Cardiac septum (tissue), 1 donor: ENCODE data around the gene BAZ1B. TPM values are rescaled to one million over a fixed set of nuclear protein-coding genes. Genes with fewer than 3 reads are reported as not detected.
"Not testable (repeated sequence)": the region's sequence is repeated elsewhere in the genome, so short reads cannot be mapped to it uniquely, and the experiment has no call there.

ENCODE experiments used
- DNase-seq: peaks from one replicate; pipeline ENCODE4 v3.0.0-alpha.2; 2020; ENCODE audit warnings: low spot score
- intact Hi-C: fragments of 100-400 bp; cut with DNase I; formaldehyde crosslinking; loops from one replicate; pipeline ENCODE4 v1.14.0; 2022
- total RNA-seq: library from RNA; stranded (reverse); fragmentation: NEBNext Ultra II Directional; extraction: Animal tissue kit (Norgen Biotek cat#: 25700); gene quantifications from one replicate; pipeline ENCODE4 v1.2.1, GENCODE V29; 2021
- donor health status: DM: no; HTN: no; CAD: no.

The BAZ1B gene
- total RNA-seq, 1 donor from 2014 or later, result 45.7 TPM

- intact Hi-C loops, result no loop called here
- no peak for DNase-seq
Measured at GRCh38 chr7:73433924-73434700, 88.0 kb downstream of the BAZ1B start.

DNA sequence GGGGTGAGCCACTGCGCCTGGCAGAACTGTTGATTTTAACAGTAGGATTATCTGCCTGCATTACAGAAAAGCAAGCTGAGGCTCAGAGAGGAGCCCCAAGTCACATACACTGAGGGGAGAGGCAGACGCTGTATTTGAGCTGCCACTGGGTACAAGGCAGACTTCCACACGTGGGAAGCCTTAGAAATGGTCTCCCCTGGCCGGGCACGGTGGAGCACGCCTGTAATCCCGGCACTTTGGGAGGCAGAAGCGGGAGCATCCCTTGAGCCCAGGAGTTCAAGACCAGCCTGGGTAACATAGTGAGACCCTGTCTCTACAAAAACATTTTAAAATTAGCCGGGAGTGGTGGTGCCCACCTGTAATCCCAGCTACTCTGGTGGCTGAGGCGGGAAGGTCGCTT, 89.4 kb downstream of the BAZ1B start:
- no peak for DNase-seq
- intact Hi-C loops, result no loop called here

- intact Hi-C loops, result no loop called here
- DNase-seq, result no peak
Measured at GRCh38 chr7:73431041-73431835, 90.9 kb downstream of the BAZ1B start.

DNA sequence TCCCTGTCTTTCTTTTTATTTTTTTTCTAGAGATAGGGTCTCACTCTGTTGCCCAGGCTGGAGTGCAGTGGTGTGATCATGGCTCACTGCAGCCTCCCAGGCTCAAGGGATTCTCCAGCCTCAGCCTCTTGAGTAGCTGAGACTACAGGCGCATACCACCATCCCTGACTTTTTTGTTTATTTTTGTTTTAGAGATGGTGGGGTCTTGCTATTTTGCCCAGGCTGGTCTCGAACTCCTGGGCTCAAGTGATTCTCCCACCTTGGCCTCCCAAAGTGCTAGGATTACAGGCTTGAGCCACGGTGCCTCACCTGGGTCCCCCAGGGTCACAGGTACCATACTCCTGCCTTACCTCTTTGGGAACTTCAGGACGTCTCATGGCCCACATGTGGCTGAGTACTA, 91.6 kb downstream of the BAZ1B start:
- intact Hi-C loops, DNase-seq: not testable (repeated sequence)

GRCh38 chr7:73429622-73430505, 92.2 kb downstream of the BAZ1B start:
- intact Hi-C loops, result no loop called here
- DNase-seq, result no peak

GRCh38 chr7:73429215-73429614, 92.9 kb downstream of the BAZ1B start:
- intact Hi-C loops, result no loop called here
- no peak for DNase-seq

GRCh38 chr7:73427902-73428787, 93.9 kb downstream of the BAZ1B start:
- intact Hi-C loops, result no loop called here
- no peak for DNase-seq

DNA sequence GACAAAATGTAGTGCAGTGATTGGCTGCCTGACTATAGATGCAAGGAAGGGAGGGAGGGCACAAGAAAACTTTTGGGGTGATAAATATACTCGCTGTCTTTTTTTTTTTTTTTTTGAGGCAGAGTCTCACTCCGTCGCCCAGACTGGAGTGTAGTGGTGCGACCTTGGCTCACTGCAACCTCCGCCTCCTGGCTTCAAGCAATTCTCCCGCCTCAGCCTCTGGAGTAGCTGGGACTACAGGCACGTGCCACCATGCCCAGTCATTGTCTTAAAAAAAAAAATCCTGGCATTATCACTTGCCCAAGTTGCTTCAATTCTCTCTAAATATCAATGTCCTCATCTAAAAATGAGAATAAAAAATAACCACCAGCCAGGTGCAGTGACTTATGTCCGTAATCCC, 96.1 kb downstream of the BAZ1B start:
- DNase-seq, result no peak
- intact Hi-C loops, result no loop called here

DNA sequence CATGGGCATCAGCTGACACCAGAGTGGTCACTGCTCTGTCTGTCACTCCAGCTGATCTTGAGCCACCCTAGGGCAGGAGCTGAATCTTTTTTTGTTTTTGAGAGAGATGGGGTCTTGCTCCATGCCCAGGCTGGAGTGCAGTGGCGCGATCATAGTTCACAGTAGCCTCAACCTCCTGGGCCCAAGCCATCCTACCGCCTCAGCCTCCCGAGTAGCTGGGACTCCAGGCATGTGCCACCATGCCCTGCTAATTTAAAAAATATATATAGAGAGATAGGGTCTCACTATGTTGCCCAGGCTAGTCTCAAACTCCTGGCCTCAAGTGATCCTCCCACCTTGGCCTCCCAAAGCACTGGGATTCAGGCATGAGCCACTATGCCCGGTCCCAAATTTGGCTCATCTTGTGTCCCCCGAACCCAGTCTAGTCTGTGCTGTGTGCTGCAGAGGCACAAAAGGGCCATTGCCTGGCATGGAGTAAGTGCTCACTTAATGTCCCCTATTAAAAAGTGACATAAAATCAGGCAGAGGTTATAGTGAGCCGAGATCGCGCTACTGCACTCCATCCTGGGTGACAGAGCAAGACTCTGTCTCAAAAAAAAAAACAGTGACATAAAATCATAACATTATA, 96.6 kb downstream of the BAZ1B start:
- intact Hi-C loops, result no loop called here
- DNase-seq, result no peak

- intact Hi-C loops, result no loop called here
- no peak for DNase-seq
Measured at GRCh38 chr7:73424489-73424885, 97.6 kb downstream of the BAZ1B start.

DNA sequence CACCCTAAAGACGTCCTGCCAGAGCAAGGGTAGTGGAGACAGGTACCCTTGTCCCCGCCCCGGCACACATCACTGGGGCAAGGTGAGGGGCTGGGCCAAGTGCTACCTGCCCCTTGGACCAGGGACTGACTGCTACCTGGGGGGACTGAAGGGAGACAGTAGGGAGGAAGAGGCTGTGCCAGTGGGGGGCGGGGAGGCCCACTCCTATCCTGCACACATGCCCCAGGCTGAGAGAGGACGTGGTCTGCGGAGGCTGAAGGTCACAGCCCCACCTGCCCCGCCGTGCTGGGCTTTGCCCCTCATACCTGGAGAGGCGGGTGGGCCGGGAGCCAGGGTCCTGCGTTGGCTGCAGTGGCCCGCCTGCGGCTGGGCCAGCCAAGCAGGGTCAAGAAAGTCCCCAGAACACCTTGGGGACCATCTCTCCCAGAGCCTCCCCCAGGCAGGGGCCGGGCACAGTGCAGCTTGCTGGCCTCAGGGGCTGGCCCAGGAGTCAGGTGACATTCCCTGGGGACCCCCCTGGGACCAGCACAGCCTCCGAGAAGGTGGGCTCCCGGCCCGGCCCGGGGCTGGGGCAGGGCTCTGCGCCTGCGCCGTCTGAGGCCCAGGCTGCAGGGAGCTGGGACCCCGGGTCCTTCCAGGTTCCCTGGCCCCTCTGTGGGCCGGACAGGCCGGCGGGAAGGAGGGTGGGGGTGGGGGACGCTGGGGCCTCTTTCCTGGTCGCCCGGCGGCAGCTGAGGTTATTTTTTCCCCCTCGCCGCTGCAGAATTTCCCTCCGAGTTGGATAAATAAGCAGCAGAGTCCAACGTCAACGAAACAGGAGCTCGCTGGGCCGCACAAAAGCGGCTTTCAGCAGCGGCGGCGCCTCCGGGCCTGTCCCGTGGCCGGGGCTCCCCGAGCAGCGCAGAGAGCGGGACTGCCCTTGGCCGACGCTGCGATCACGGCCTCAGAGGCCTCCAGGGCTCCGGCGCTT, 98.3 kb downstream of the BAZ1B start:
- no peak for DNase-seq
- intact Hi-C loops, result no loop called here

- intact Hi-C loops, result not testable (repeated sequence)
Measured at GRCh38 chr7:73420610-73421009, 101.5 kb downstream of the BAZ1B start.

DNA sequence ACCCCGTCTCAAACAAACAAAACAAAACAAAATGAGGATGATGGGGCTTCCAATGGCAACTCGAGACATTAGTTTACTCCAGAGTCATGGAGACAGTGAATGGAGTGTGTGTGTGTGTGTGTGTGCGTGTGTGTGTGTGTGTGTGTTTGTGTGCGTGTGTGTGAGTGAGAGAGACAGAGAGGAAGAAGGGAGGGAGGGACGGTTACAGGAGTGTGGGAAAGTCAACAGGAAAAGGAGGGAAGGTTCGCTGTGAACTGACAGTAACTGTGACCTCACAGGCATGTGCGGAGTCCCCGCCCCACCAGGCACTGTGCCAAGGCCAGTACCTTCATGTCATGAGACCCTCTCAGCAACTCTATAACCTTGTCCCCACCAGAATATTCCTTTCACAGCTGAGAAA, 102.1 kb downstream of the BAZ1B start:
- DNase-seq, intact Hi-C loops: not testable (repeated sequence)

More at GRCh38 chr7:73420610-73421009, 101.5 kb downstream of the BAZ1B start:
- DNase-seq, result not testable (repeated sequence)

GRCh38 chr7:73418113-73418703, 103.9 kb downstream of the BAZ1B start:
- intact Hi-C loops, result no loop called here

DNA sequence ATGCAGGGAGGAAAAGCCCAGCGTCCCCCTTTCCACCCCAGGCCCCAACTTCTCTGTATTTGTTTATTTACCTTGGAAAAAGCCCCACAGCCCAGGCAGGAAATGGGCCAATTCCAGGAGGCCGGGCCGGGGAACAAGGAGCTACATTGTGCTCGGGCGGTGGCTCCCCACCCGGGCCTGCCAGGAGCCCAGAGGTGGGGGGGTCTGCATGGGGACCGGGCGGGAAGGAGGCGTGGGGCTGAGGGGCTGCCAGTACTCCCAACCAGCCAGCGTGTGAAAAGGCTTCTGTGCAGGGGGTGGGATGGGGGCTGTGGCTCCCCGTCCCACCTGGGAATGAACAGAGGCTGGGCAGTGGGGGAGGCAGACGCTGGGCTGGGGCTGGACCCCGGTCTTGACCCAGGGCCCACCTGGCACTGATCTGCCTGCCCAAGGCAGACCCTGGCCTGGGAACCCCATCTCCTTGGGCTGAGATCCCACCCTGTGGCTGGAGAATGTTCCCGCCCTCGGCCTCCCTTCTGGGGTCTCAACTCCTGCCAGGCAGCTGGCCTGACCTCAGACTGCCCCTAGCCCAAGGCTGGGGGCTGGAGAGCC, 111.5 kb downstream of the BAZ1B start:
- intact Hi-C loops, DNase-seq: not testable (repeated sequence)

More at GRCh38 chr7:73418113-73418703, 103.9 kb downstream of the BAZ1B start:
- no peak for DNase-seq

GRCh38 chr7:73404860-73405259, 117.2 kb downstream of the BAZ1B start:
- DNase-seq, intact Hi-C loops: not testable (repeated sequence)
